Choroid plexus epithelial cell (primary cell): ENCODE data around the gene CEACAM20.
"Not testable (repeated sequence)": the region's sequence is repeated elsewhere in the genome, so short reads cannot be mapped to it uniquely, and the experiment has no call there.

Experiments
- DNase-seq: peaks from one replicate; pipeline ENCODE4 v3.0.0-alpha.2; 2010; ENCODE audit warnings: low read depth
- H3K4me3 ChIP-seq: 2 replicates; pipeline ENCODE4 v1.5.1; 2011; ENCODE audit warnings: low read depth, mild to moderate bottlenecking, control low read depth, low read length, moderate library complexity
- TF ChIP-seq, protein P1 (sequence below): conservative IDR thresholded peaks from 2 replicates; pipeline ENCODE4 v1.5.1; 2011; ENCODE audit warnings: low read depth, mild to moderate bottlenecking, control low read depth, inconsistent platforms, low read length, moderate library complexity

CEACAM20 gene

DNA sequence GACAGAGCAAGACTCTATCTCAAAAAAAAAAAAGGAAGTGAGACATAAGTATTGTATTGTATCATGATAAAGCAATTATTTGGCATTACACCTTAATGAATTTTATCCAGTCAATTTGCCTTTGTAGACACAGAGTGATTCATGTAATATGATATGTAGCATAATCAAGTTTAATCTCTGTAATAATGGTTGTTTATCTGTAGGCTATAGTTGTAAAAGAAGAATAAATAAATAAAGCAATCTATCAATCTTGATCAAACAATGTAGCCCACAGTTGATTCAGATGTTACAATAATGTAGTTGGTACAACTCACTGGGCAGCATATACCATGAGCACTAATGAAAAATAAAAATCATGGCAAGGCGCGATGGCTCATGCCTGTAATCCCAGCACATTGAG is 28.5 kb upstream of the CEACAM20 start:
- no peak for DNase-seq
- H3K4me3 ChIP-seq = no peak overlapping the region
- TF ChIP-seq, protein P1, sequence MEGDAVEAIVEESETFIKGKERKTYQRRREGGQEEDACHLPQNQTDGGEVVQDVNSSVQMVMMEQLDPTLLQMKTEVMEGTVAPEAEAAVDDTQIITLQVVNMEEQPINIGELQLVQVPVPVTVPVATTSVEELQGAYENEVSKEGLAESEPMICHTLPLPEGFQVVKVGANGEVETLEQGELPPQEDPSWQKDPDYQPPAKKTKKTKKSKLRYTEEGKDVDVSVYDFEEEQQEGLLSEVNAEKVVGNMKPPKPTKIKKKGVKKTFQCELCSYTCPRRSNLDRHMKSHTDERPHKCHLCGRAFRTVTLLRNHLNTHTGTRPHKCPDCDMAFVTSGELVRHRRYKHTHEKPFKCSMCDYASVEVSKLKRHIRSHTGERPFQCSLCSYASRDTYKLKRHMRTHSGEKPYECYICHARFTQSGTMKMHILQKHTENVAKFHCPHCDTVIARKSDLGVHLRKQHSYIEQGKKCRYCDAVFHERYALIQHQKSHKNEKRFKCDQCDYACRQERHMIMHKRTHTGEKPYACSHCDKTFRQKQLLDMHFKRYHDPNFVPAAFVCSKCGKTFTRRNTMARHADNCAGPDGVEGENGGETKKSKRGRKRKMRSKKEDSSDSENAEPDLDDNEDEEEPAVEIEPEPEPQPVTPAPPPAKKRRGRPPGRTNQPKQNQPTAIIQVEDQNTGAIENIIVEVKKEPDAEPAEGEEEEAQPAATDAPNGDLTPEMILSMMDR = no peak

DNA sequence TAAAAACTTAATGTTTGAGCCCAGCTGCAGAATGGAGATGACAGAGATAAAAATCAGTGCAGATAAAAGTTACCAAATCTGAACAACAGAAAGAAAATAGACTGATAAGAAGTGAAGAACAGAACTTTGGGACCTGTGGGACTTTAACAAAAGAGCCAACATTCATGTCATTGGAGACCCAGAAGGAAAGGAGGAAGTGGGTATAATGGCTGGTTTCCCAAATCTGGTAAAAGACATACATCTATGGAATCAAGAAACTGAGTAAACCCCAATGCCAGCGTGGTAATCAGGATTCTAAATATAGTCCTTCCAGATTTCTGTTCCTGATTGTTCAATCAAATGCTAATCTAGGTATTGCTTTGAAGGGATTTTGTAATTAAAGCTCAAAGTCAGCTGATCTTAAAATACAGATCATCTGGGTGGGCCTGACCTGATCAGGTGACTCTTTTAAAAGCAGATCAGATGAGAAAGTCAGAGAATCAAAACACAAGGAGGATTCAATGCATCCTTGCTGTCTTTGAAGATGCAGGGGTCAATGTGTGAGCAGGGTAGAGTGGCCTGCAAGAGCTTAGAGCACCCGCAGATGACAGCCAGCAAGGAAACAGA is 25.3 kb upstream of the CEACAM20 start:
- H3K4me3 ChIP-seq = no peak overlapping the region
- TF ChIP-seq, protein P1 = no peak
- no peak for DNase-seq

GRCh38 chr19:44553478-44554171 is 24.1 kb upstream of the CEACAM20 start:
- TF ChIP-seq, protein P1 = no peak
- peak; percentile 26 for DNase-seq
- H3K4me3 ChIP-seq = no peak overlapping the region

- peak; percentile 26 for DNase-seq
- H3K4me3 ChIP-seq = no peak overlapping the region
- TF ChIP-seq, protein P1 = peak; percentile 61
Measured at GRCh38 chr19:44552324-44552723, 22.8 kb upstream of the CEACAM20 start.

DNA sequence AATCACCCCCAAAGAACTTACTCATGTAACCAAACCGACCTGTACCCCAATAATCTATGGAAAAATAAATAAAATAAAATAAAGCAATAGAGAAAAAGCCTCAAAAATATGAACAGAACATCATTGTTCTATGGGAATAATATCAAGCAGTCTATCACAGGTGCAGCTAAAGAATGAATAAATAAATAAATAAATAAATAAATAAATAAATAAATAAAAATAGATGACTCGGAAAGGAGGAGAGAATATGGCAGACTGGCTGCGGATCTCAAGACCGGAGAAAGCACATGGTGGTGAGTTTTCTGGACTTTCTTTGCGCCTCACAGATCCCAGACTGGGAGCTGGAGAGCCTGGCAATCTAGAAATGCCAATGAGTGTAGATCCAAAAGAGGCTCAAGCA is 22.4 kb upstream of the CEACAM20 start:
- DNase-seq = no peak
- TF ChIP-seq, protein P1 = no peak
- H3K4me3 ChIP-seq = no peak overlapping the region

- not testable (repeated sequence) for H3K4me3 ChIP-seq, DNase-seq
Measured at GRCh38 chr19:44550976-44551375, 21.5 kb upstream of the CEACAM20 start.

DNA sequence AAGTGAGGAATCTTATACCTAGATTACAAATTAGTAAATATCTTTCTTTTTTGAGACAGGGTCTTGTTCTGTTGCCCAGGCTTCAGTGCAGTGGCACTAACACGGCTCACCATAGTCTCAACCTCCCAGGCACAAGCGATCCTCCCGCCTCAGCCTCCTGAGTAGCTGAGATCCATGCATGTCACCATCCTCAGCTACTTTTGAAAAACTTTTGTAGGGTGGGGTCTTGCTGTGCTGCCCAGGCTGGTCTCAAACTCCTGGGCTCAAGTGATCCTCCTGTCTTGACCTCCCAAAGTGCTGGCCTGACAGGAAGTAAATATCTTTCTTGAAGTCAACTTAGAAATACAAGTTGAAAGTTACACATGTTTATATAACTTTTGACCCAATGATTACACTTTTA is 20.0 kb upstream of the CEACAM20 start:
- TF ChIP-seq, protein P1 = no peak
- DNase-seq = no peak
- H3K4me3 ChIP-seq = no peak overlapping the region
